HCT116 (cell line): Measurements from ENCODE around the gene CAMK2G. TPM values are rescaled to one million over a fixed set of nuclear protein-coding genes. Genes with fewer than 3 reads are reported as not detected.

Experiments
- ATAC-seq: fragments of 200-7000 bp; cut with Tn5 transposase; 2 replicates; pipeline ENCODE4 v1.9.1; 2020; ENCODE audit warnings: mild to moderate bottlenecking, moderate library complexity
- BruUV-seq: library from RNA; stranded (reverse); fragments of 400-500 nt; replicated peaks from 2 replicates; lab custom pipeline; 2021; lab: Mats Ljungman, UMichigan
- CTCF ChIA-PET: fragments of 300-600 bp; sonication (Branson Sonifier 250); formaldehyde crosslinking; loops from one replicate; lab custom pipeline; 2021; ENCODE audit warnings: antibody characterized with exemption; lab: Charles Lee
- POLR2A ChIA-PET: fragments of 300-600, 350-600 bp; sonication (Branson Sonifier 250); formaldehyde crosslinking; loops from one replicate; lab custom pipeline; 2021; ENCODE audit warnings: antibody characterized with exemption; lab: Charles Lee
- RAD21 ChIA-PET, 2 experiments: fragments of 300-600 bp; sonication (Branson Sonifier 250); formaldehyde crosslinking; loops; one replicate each; lab custom pipeline; 2023; ENCODE audit warnings: low total read pairs in 2 of 2; ENCODE audit not compliant: uncharacterized antibody in 2 of 2, unreplicated experiment in 2 of 2, low non-redundant PET in 1 of 2; lab: Charles Lee
- DNase-seq: peaks from one replicate; pipeline ENCODE4 v3.0.0-alpha.2; 2010; ENCODE audit warnings: low read depth, low spot score
- H2AFZ ChIP-seq: fragments of 200-600 bp; shearing (Covaris generic), sonication (generic); 2 replicates; pipeline ENCODE4 v1.6.1; 2017; ENCODE audit warnings: low read depth, mixed run types, mixed read lengths, antibody characterized with exemption, low read length; ENCODE audit not compliant: poor library complexity, severe bottlenecking
- H3K27ac ChIP-seq: 2 replicates; pipeline ENCODE4 v1.5.1; 2012; ENCODE audit warnings: low read depth, low read length
- H3K27me3 ChIP-seq: fragments of 200-600 bp; sonication (generic); 2 replicates; pipeline ENCODE4 v1.6.1; 2016; ENCODE audit warnings: mixed run types, low read length, mixed read lengths; ENCODE audit not compliant: insufficient read depth
- H3K36me3 ChIP-seq, 2 experiments: fragments of 200-500 bp in 1 of 2; fragments of 200-600 bp in 1 of 2; sonication (Bioruptor generic) in 1 of 2; sonication (generic) in 1 of 2; 2 replicates each; pipeline versions ENCODE4 v1.5.1 to v1.6.1; 2014 to 2016; ENCODE audit warnings: low read length in 2 of 2, inconsistent platforms in 1 of 2, mixed read lengths in 1 of 2, mixed run types in 1 of 2; ENCODE audit not compliant: insufficient read depth in 2 of 2, control insufficient read depth in 1 of 2
- H3K4me1 ChIP-seq, 2 experiments: fragments of 200-600 bp in 1 of 2; sonication (generic) in 1 of 2; 2 replicates each; pipeline versions ENCODE4 v1.5.1 to v1.6.1; 2012 to 2017; ENCODE audit warnings: low read length in 2 of 2, inconsistent platforms in 1 of 2, mild to moderate bottlenecking in 1 of 2, mixed read lengths in 1 of 2, mixed run types in 1 of 2, moderate library complexity in 1 of 2; ENCODE audit not compliant: insufficient read depth in 2 of 2, control insufficient read depth in 1 of 2
- H3K4me2 ChIP-seq: fragments of 200-600 bp; sonication (generic); 2 replicates; pipeline ENCODE4 v1.6.1; 2017; ENCODE audit warnings: mixed run types, low read length, mixed read lengths
- H3K4me3 ChIP-seq, 2 experiments: fragments of 200-600 bp in 1 of 2; sonication (generic) in 1 of 2; replicated peaks in 1 of 2; 2 replicates each; pipeline ENCODE4 v1.5.1; 2011 to 2016; ENCODE audit warnings: low read length in 2 of 2, control low read depth in 1 of 2, low read depth in 1 of 2, mild to moderate bottlenecking in 1 of 2, mixed read lengths in 1 of 2, mixed run types in 1 of 2
- H3K79me2 ChIP-seq: fragments of 200-600 bp; sonication (generic); 2 replicates; pipeline ENCODE4 v1.6.1; 2017; ENCODE audit warnings: mild to moderate bottlenecking, mixed run types, low read length, moderate library complexity, mixed read lengths; ENCODE audit not compliant: insufficient read depth
- H3K9ac ChIP-seq: fragments of 200-600 bp; sonication (generic); 2 replicates; pipeline ENCODE4 v1.6.1; 2016; ENCODE audit warnings: low read length, mixed read lengths
- H3K9me2 ChIP-seq: fragments of 200-600 bp; sonication (generic), shearing (Covaris generic); 2 replicates; pipeline ENCODE4 v1.6.1; 2017; ENCODE audit warnings: mixed run types, mild to moderate bottlenecking, moderate library complexity; ENCODE audit not compliant: insufficient read depth
- H3K9me3 ChIP-seq, 2 experiments: fragments of 200-500 bp in 1 of 2; fragments of 200-600 bp in 1 of 2; sonication (Bioruptor generic) in 1 of 2; sonication (generic) in 1 of 2; 2 replicates each; pipeline ENCODE4 v1.6.1; 2014 to 2017; ENCODE audit warnings: low read length in 2 of 2, mixed read lengths in 2 of 2, inconsistent platforms in 1 of 2, low read depth in 1 of 2, mild to moderate bottlenecking in 1 of 2, mixed run types in 1 of 2, moderate library complexity in 1 of 2; ENCODE audit not compliant: control insufficient read depth in 1 of 2, insufficient read depth in 1 of 2
- H4K20me1 ChIP-seq: fragments of 200-600 bp; sonication (generic), shearing (Covaris generic); 2 replicates; pipeline ENCODE4 v1.6.1; 2017; ENCODE audit warnings: mixed run types, mild to moderate bottlenecking, moderate library complexity; ENCODE audit not compliant: insufficient read depth
- FOSL1 ChIP-seq: IDR thresholded peaks from 2 replicates; pipeline ENCODE4 v1.6.1; 2012; ENCODE audit warnings: low read depth
- POLR2A ChIP-seq: IDR thresholded peaks from 2 replicates; pipeline ENCODE4 v1.7.0; 2011; ENCODE audit warnings: borderline replicate concordance; ENCODE audit not compliant: insufficient read depth, insufficient read length; ENCODE audit errors: extremely low read depth
- intact Hi-C: fragments of 100-400 bp; cut with micrococcal nuclease; formaldehyde crosslinking; loops from 2 replicates; pipeline ENCODE4 v1.10.0; 2022
- total RNA-seq: library from RNA; stranded (reverse); gene quantifications from one replicate; pipeline ENCODE4 v1.2.1, GENCODE V29; 2021; ENCODE audit not compliant: unreplicated experiment

Gene CAMK2G
- total RNA-seq, 1 experiment from 2014 or later = 28.3 TPM

GRCh38 chr10:73762915-73763314 lies 111.4 kb downstream of the CAMK2G start:
- peak overlapping the region; percentile 21; the same call in 1 of the 2 replicates for H3K9ac ChIP-seq
- intact Hi-C loops = no loop called here
- no peaks in the 10 kb centered on the region for H3K9me2 ChIP-seq
- H3K4me3 ChIP-seq = peak overlapping the region in 1 of 2 experiments; percentile 12; a peak in 1 of 4 replicates
- H3K4me2 ChIP-seq = peak overlapping the region; percentile 46
- ChIA-PET CTCF (interaction anchor here (1.0 to 1.1 kb wide), 2 partner anchors 9 to 112 kb away, joined by 3 read pairs; a partner anchor contains a TSS), POLR2A (no interaction called here), RAD21 (interaction anchor here in 1 of 2 experiments (0.9 kb wide), 1 partner anchor 10 kb away, joined by 4 read pairs; no protein-coding TSS in a partner anchor)
- no TSS peak for BruUV-seq
- peaks cover 7% of the 10 kb centered on the region for H3K79me2 ChIP-seq
- TF ChIP-seq FOSL1 = peak; percentile 47; the same call in 1 of the 2 replicates
- TF ChIP-seq POLR2A = no peak
- no peaks in the 10 kb centered on the region for H3K27me3 ChIP-seq
- peaks cover 48 to 54% of the 10 kb centered on the region in 2 experiments for H3K36me3 ChIP-seq
- ATAC-seq (peak; percentile 45; the same call in 1 of the 2 replicates), DNase-seq (no peak)
- H3K9me3 ChIP-seq = no peaks in the 10 kb centered on the region
- no peak overlapping the region for H2AFZ ChIP-seq
- H3K4me1 ChIP-seq = peaks cover 0 to 27% of the 10 kb centered on the region in 2 experiments; a peak in 3 of 4 replicates
- H3K27ac ChIP-seq = no peak overlapping the region
- no peaks in the 10 kb centered on the region for H4K20me1 ChIP-seq

Other genes with a start within 250 kb of the CAMK2G start
- gene MYOZ1, start 233.1 kb downstream of the CAMK2G start, total RNA-seq = not detected
- gene SYNPO2L, start 218.5 kb downstream of the CAMK2G start, total RNA-seq = 0.10 TPM
- 7.5 TPM for gene AGAP5, start 176.4 kb downstream of the CAMK2G start, total RNA-seq
- 60.9 TPM for gene SEC24C, start 130.2 kb downstream of the CAMK2G start, total RNA-seq
- 36.6 TPM for gene CHCHD1, start 92.5 kb downstream of the CAMK2G start, total RNA-seq
- gene ZSWIM8, start 88.9 kb downstream of the CAMK2G start, total RNA-seq = 49.9 TPM
- 21.8 TPM for gene NDST2, start 63.0 kb downstream of the CAMK2G start, total RNA-seq
- 60.3 TPM for gene PLAU, start 36.6 kb upstream of the CAMK2G start, total RNA-seq
- gene VCL, start 123.6 kb upstream of the CAMK2G start, total RNA-seq = 106 TPM